A673 (cell line): ENCODE results near the gene SMYD3. TPM values are rescaled to one million over a fixed set of nuclear protein-coding genes. Genes with fewer than 3 reads are reported as not detected.

Experiments used
- BruUV-seq: library from RNA; stranded (reverse); fragments of 400-500 nt; replicated peaks from 2 replicates; lab custom pipeline; 2021; lab: Mats Ljungman, UMichigan
- CTCF ChIA-PET: fragments of 300-600 bp; sonication (Branson Sonifier 250); formaldehyde crosslinking; loops from one replicate; lab custom pipeline; 2022; ENCODE audit warnings: antibody characterized with exemption; lab: Charles Lee
- POLR2A ChIA-PET: fragments of 300-600 bp; sonication (Branson Sonifier 250); formaldehyde crosslinking; loops from one replicate; lab custom pipeline; 2022; ENCODE audit warnings: antibody characterized with exemption; ENCODE audit not compliant: low non-redundant PET; lab: Charles Lee
- DNase-seq: peaks from one replicate; pipeline ENCODE4 v3.0.0-alpha.2; 2015; ENCODE audit warnings: low spot score
- H3K27ac ChIP-seq: fragments of 200-600 bp; sonication (generic); 2 replicates; pipeline ENCODE4 v1.5.1; 2016; ENCODE audit warnings: mixed run types, low read depth, mild to moderate bottlenecking, mixed read lengths, antibody characterized with exemption, low read length; ENCODE audit not compliant: poor library complexity, severe bottlenecking
- H3K27me3 ChIP-seq: fragments of 200-600 bp; sonication (generic); replicated peaks from 2 replicates; pipeline ENCODE4 v1.6.1; 2017; ENCODE audit warnings: mixed run types, low read depth, mild to moderate bottlenecking, mixed read lengths, antibody characterized with exemption, low read length; ENCODE audit not compliant: insufficient read depth, poor library complexity
- H3K36me3 ChIP-seq: fragments of 200-600 bp; sonication (generic); 2 replicates; pipeline ENCODE4 v1.6.1; 2016; ENCODE audit warnings: mixed run types, mild to moderate bottlenecking, mixed read lengths, antibody characterized with exemption, low read length; ENCODE audit not compliant: insufficient read depth, poor library complexity, severe bottlenecking
- H3K4me1 ChIP-seq: fragments of 200-600 bp; sonication (generic); 2 replicates; pipeline ENCODE4 v1.6.1; 2017; ENCODE audit warnings: mixed run types, mild to moderate bottlenecking, mixed read lengths, antibody characterized with exemption, low read length; ENCODE audit not compliant: insufficient read depth, poor library complexity, severe bottlenecking
- H3K4me3 ChIP-seq: fragments of 200-600 bp; sonication (generic); 2 replicates; pipeline ENCODE4 v1.5.1; 2016; ENCODE audit warnings: low read depth, mixed run types, mild to moderate bottlenecking, mixed read lengths, low read length; ENCODE audit not compliant: poor library complexity, severe bottlenecking
- H3K9me3 ChIP-seq: fragments of 200-600 bp; sonication (generic); 2 replicates; pipeline ENCODE4 v1.6.1; 2016; ENCODE audit warnings: mixed run types, low read depth, mild to moderate bottlenecking, mixed read lengths, antibody characterized with exemption, low read length; ENCODE audit not compliant: poor library complexity, severe bottlenecking
- EZH2 ChIP-seq: fragments of 200-600 bp; sonication (generic); IDR thresholded peaks from 2 replicates; pipeline ENCODE4 v1.6.1; 2017; ENCODE audit warnings: borderline replicate concordance, low read depth, mild to moderate bottlenecking, mixed read lengths, antibody characterized with exemption, low read length; ENCODE audit not compliant: poor library complexity, severe bottlenecking
- intact Hi-C: fragments of 100-400 bp; cut with micrococcal nuclease; formaldehyde crosslinking; loops from one replicate; pipeline ENCODE4 v1.10.0; 2022; ENCODE audit not compliant: unreplicated experiment
- total RNA-seq: library from RNA; stranded (reverse); gene quantifications from 2 replicates; pipeline ENCODE4 v1.2.3, GENCODE V29; 2021
- TF ChIP-seq, protein P1 (sequence below): fragments of 300-800, 200-600 bp; sonication (generic); conservative IDR thresholded peaks from 2 replicates; pipeline ENCODE4 v1.5.1; 2017; ENCODE audit warnings: low read depth, mild to moderate bottlenecking, antibody characterized with exemption, low read length, moderate library complexity, mixed read lengths

The SMYD3 gene
- total RNA-seq, 1 experiment from 2014 or later, result 29.0 TPM

DNA sequence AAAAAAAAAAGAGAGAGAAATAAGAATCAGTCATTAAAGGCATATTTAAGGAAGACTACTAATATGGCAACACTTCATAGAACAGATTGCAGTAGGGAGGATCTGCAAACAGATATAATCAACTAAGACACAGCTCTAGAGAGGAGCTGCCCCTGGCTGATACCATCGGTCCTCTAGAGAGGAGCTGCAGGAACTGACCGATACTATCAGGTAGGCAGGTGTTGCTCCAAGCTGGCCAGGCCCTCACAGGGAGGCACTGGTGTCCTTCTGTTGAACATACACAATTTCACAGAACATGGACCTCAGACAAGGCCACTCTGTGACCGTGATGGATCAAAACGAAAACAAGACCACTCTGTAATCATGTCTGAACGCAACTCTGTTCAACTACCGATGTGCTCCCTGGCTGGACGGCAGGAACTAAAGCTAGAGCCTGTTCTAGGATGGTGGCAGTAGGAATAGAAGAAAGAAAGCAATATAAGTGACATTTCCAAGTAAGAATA is 15.5 kb downstream of the SMYD3 start:
- Histone ChIP-seq H3K4me1 (no peaks in the 10 kb centered on the region), H3K36me3 (no peaks in the 10 kb centered on the region), H3K27ac (no peak overlapping the region), H3K9me3 (no peaks in the 10 kb centered on the region), H3K27me3 (no peaks in the 10 kb centered on the region), H3K4me3 (no peak overlapping the region)
- ChIA-PET CTCF (interaction anchor here (0.6 kb wide), 1 partner anchor 121 kb away, joined by 3 read pairs; no protein-coding TSS in a partner anchor), POLR2A (no interaction called here)
- intact Hi-C loops, result loop anchor here (1.0 to 5.0 kb wide), 2 partner anchors 479 to 1338 kb away; no protein-coding TSS in a partner anchor
- TF ChIP-seq, protein P1, sequence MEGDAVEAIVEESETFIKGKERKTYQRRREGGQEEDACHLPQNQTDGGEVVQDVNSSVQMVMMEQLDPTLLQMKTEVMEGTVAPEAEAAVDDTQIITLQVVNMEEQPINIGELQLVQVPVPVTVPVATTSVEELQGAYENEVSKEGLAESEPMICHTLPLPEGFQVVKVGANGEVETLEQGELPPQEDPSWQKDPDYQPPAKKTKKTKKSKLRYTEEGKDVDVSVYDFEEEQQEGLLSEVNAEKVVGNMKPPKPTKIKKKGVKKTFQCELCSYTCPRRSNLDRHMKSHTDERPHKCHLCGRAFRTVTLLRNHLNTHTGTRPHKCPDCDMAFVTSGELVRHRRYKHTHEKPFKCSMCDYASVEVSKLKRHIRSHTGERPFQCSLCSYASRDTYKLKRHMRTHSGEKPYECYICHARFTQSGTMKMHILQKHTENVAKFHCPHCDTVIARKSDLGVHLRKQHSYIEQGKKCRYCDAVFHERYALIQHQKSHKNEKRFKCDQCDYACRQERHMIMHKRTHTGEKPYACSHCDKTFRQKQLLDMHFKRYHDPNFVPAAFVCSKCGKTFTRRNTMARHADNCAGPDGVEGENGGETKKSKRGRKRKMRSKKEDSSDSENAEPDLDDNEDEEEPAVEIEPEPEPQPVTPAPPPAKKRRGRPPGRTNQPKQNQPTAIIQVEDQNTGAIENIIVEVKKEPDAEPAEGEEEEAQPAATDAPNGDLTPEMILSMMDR, result no peak
- no peak for TF ChIP-seq EZH2
- no TSS peak for BruUV-seq
- no peak for DNase-seq

DNA sequence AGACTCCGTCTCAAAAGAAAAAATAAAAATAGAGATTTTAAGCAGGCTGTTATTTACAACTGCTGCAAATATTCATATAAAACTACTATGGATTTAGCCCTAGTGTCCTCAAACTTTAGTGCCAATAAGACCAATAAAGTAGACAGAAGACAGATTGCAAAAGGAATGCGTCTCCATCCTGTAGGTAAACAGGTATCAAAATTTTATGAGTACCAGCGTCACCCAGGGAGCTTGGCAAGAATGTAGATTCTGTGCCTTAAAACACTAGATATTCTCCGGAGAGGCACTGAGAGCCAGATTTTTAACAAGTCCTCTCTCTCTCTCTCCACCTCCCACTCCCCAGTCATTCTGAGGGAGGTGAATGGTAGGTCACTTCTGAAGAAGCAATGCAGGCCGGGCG is 18.4 kb downstream of the SMYD3 start:
- CTCF ChIA-PET, result no interaction called here
- no peaks in the 10 kb centered on the region for H3K27me3 ChIP-seq
- intact Hi-C loops, result no loop called here
- no peak overlapping the region for H3K4me3 ChIP-seq
- H3K36me3 ChIP-seq, result no peaks in the 10 kb centered on the region
- POLR2A ChIA-PET, result interaction anchor here (0.6 kb wide), 1 partner anchor 1576 kb away, joined by 3 read pairs; no protein-coding TSS in a partner anchor
- no TSS peak for BruUV-seq
- no peak for TF ChIP-seq EZH2
- H3K9me3 ChIP-seq, result no peaks in the 10 kb centered on the region
- no peak overlapping the region for H3K27ac ChIP-seq
- no peak for DNase-seq
- H3K4me1 ChIP-seq, result no peaks in the 10 kb centered on the region

DNA sequence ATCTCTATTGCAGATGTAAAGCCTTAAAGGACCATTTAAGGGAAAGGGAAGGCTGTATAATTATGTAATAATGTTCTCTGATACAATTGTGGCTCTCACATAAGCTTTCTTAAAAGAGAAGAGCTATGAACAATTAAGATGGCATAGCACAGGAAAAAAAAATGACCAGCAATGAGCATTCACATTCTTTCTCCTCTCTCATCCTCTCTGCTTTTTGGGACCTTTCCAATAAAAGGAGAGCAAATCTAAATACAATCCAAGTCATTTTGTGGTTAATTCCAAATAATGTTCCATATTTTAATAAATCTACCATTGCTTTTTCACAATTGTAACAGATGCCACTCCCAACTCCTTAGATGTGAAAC is 23.5 kb downstream of the SMYD3 start:
- no TSS peak for BruUV-seq
- Histone ChIP-seq H3K27ac (no peak overlapping the region), H3K4me1 (peaks cover 6% of the 10 kb centered on the region), H3K4me3 (no peak overlapping the region), H3K36me3 (no peaks in the 10 kb centered on the region), H3K9me3 (no peaks in the 10 kb centered on the region), H3K27me3 (no peaks in the 10 kb centered on the region)
- no peak for DNase-seq
- CTCF ChIA-PET, result no interaction called here
- TF ChIP-seq EZH2, result no peak
- TF ChIP-seq, protein P1, result no peak
- POLR2A ChIA-PET, result no interaction called here
- intact Hi-C loops, result no loop called here
